GM12892 (cell line): ENCODE data around the gene MYOF.

Source experiments
- POLR2A ChIP-seq: IDR thresholded peaks from 2 replicates; pipeline ENCODE4 v1.6.1; 2011; ENCODE audit warnings: low read depth, low read length, control low read depth
- TAF1 ChIP-seq: IDR thresholded peaks from 2 replicates; pipeline ENCODE4 v1.6.1; 2011; ENCODE audit warnings: low read depth, mild to moderate bottlenecking, control low read depth, low read length, borderline replicate concordance

- TF ChIP-seq POLR2A (no peak), TAF1 (no peak)
These were observed 3.3 kb downstream of the MYOF start for GRCh38 chr10:93478873-93479272.
